Astrocyte of the cerebellum (primary cell): ENCODE data around the gene PRKCZ.

Experiments
- DNase-seq: peaks from one replicate; pipeline ENCODE4 v3.0.0-alpha.2; 2011; ENCODE audit warnings: low read depth
- H3K4me3 ChIP-seq: 2 replicates; pipeline ENCODE4 v1.5.1; 2011; ENCODE audit warnings: mild to moderate bottlenecking, low read depth, low read length, moderate library complexity
- in situ Hi-C: cut with HindIII; loops from 2 replicates; pipeline ENCODE4 v1.10.0; 2017; ENCODE audit warnings: low sequenced_read_pairs
- TF ChIP-seq, protein P1 (sequence below): IDR thresholded peaks from 2 replicates; pipeline ENCODE4 v1.5.1; 2012; ENCODE audit warnings: low read length, low read depth, moderate library complexity, mild to moderate bottlenecking; ENCODE audit errors: missing control alignments

Gene PRKCZ

DNA sequence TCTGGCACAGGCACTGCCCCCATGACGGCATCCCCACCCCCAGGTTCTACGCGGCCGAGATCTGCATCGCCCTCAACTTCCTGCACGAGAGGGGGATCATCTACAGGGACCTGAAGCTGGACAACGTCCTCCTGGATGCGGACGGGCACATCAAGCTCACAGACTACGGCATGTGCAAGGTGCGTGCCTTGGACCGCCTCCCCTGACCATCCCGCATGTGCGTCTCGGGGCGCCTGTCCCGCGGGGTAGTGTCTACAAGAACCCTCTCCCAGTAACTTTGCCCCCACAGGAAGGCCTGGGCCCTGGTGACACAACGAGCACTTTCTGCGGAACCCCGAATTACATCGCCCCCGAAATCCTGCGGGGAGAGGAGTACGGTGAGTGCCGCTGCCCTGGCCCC lies 121.8 kb downstream of the PRKCZ start:
- TF ChIP-seq, protein P1, sequence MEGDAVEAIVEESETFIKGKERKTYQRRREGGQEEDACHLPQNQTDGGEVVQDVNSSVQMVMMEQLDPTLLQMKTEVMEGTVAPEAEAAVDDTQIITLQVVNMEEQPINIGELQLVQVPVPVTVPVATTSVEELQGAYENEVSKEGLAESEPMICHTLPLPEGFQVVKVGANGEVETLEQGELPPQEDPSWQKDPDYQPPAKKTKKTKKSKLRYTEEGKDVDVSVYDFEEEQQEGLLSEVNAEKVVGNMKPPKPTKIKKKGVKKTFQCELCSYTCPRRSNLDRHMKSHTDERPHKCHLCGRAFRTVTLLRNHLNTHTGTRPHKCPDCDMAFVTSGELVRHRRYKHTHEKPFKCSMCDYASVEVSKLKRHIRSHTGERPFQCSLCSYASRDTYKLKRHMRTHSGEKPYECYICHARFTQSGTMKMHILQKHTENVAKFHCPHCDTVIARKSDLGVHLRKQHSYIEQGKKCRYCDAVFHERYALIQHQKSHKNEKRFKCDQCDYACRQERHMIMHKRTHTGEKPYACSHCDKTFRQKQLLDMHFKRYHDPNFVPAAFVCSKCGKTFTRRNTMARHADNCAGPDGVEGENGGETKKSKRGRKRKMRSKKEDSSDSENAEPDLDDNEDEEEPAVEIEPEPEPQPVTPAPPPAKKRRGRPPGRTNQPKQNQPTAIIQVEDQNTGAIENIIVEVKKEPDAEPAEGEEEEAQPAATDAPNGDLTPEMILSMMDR = no peak
- no peak for DNase-seq
- no peak overlapping the region for H3K4me3 ChIP-seq
- in situ Hi-C loops = loop anchor here (5.0 kb wide), 1 partner anchor 40 kb away; no protein-coding TSS in a partner anchor

DNA sequence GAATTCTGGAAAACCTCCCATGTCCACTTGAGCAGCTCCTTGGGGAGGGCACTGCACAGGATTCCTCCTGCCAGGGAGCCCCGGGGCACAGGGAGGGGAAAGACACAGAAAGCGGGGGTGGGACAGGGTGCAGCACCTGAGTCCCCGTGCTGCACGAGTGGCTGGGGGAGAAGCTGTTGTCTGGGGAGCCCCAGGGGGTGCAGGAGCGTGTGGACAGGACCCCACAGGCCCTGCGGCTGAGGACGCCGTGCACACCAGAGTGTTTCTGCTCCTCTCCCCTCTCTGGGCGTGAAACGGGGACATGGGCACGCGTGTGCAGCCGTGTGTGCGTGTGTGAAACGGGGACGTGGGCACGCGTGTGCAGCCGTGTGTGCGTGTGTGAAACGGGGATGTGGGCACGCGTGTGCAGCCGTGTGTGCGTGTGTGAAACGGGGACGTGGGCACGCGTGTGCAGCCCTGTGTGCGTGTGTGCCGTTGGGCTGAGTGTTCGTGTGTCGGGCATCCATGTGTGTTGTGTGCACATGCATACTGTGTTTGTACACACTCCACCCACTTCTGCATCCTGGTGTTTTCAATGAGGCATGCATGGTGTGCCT lies 122.4 kb downstream of the PRKCZ start:
- DNase-seq = no peak
- TF ChIP-seq, protein P1 = no peak
- no peak overlapping the region for H3K4me3 ChIP-seq
- in situ Hi-C loops = loop anchor here (5.0 kb wide), 1 partner anchor 40 kb away; no protein-coding TSS in a partner anchor

DNA sequence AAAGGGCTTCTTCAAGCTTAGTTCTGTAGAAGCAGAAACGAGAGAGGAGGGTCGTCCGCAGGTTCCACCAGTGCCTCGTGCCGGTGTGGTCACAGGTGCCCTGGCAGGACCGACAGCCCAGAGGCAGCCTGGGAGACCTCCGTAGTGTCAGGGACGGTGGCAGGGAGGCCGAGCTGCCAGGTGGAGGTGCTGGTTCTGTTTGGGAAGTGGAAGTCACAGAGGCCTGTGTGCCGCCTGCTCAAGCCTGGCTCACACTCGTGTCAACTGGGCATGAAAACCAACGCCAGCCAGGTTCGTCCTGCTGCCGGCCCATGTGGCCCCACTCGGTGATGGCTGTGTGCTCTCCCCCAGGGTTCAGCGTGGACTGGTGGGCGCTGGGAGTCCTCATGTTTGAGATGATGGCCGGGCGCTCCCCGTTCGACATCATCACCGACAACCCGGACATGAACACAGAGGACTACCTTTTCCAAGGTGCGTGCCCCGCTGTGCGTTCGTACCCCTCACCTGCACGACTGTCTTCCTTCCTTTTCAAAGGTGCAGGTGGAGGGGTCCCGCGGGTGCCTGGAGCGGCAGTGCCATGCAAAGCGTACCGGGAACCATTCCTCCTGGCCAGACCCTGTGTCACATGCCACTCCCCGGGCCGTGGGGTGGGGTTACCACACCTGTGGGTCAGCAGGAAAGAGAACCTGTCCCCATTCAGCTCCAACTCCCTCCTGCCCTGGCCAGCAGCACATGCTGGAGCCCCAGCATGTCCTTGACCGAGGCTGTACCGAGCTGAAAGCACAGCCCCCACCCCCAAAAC lies 123.5 kb downstream of the PRKCZ start:
- in situ Hi-C loops = loop anchor here (5.0 kb wide), 1 partner anchor 41 kb away; no protein-coding TSS in a partner anchor
- no peak overlapping the region for H3K4me3 ChIP-seq
- no peak for DNase-seq
- TF ChIP-seq, protein P1 = no peak

DNA sequence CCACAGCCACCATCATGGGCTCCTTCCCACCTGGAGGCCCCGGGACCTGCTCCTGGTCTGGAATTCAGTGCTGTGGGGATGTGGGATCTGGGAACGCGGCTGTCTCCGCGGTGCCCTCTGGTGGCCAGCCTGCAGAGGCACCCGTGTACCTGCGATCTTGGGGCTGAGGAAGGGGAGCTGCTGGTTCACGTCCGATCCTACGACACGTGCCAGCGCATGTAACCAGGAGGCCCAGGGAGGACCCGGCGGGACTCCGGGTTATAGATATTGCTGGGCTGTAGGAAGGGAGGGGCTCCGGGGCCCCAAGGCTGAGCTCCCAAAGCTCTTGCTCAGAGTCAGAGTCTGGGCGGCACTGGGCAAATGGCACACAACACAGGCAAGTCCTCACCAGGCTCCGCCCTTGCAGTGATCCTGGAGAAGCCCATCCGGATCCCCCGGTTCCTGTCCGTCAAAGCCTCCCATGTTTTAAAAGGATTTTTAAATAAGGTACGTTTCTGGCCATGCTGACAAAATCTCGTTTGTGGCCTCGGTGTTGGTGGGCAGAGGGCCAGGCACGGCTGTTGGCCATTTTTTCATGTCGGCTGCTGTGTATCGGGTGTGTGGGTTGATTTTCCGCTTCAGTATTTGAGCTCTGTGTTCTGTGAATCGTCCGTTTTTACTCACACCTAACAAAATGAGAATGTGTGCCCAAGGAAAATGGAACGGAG lies 124.3 kb downstream of the PRKCZ start:
- peak; percentile 26 for DNase-seq
- TF ChIP-seq, protein P1 = peak; percentile 98
- in situ Hi-C loops = loop anchor here (5.0 kb wide), 1 partner anchor 42 kb away; no protein-coding TSS in a partner anchor
- H3K4me3 ChIP-seq = peak overlapping the region; percentile 25

DNA sequence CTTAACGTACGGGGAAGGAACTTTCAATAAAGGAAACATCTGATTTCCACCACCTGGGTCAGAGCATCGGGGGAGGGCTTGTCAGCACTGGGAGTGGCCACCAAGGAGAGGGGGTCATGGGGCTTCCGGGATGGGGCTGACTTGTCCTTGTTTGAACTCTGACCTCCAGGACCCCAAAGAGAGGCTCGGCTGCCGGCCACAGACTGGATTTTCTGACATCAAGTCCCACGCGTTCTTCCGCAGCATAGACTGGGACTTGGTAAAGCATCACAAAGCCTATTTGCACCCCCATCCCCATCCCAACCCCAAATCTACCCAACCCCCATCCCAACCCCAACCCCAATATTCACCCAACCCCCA lies 124.8 kb downstream of the PRKCZ start:
- TF ChIP-seq, protein P1 = no peak
- peak overlapping the region; percentile 25 for H3K4me3 ChIP-seq
- no peak for DNase-seq
- in situ Hi-C loops = no loop called here

DNA sequence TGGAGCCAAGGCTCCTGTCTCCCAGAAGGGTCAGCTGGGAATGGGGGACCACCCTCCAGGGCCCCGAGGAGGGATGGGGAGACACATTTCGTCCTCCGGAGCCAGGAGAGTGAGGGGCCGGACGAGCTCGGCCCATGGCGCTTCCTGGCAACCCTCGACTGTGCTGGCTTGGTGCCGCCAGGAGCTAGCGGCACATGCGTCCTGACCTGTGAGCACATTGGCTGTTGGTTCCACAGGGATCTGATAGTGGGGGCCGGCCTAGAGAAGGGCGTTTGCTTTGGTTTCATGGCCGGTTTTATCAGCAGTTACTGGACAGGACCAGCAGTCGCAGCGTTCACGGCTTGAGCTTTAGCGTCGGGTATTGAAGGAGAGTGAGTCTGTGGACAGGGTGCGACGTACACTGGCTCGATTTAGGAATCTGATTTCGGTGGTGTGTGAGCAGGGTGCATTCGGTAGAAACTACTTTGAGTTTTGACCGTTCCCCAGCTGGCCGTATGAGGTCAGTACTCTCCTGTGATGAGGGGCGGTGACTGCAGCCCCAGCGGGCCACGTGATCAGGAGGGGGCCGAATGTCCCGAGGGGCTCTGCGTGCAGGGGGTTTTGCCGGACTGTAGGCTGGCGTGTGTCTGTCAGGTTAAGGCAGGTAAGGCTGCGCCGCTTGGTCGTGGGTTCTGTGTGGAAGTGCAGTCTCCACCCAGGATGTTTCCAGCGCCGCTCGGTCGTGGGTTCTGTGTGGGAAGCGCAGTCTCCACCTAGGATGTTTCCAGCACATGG lies 125.7 kb downstream of the PRKCZ start:
- in situ Hi-C loops = no loop called here
- H3K4me3 ChIP-seq = no peak overlapping the region
- DNase-seq = no peak
- TF ChIP-seq, protein P1 = no peak
